ENCODE results near the gene SPTLC3.

- no peak for TF ChIP-seq CTCF (IDR thresholded peaks at IDR 0.05)
- TF ChIP-seq POLR2A (IDR thresholded peaks at IDR 0.05): no peak
Observed at GRCh38 chr20:12977328-12978125, 31.2 kb upstream of the SPTLC3 start.
